Natural killer cell treated with Interleukin-12 subunit alpha and Interleukin-12 subunit beta and Interleukin-15 and Interleukin-18, amount 100 ng/mL, for 72 hours (primary cell): ENCODE data around the gene HOMER2. TPM values are rescaled to one million over a fixed set of nuclear protein-coding genes. Genes with fewer than 3 reads are reported as not detected.
A peak's percentile ranks its signal among the peaks of the same experiment; 100 is the strongest.

ENCODE experiments used
- ATAC-seq, 2 donors: fragments of 150-1000 bp; cut with Tn5 transposase in 1 of 2; sonication (Bioruptor Pico), chemical (Tn5 transposase) in 1 of 2; 2 replicates each; pipeline ENCODE4 v1.10.0; 2021
- DNase-seq: peaks from one replicate; pipeline ENCODE4 v3.0.0; 2022; ENCODE audit warnings: low spot score
- H3K27ac Mint-ChIP-seq, 2 donors: 1 replicate in 1 of 2; 2 replicates in 1 of 2; pipeline ENCODE4 v1.8.0; 2022; ENCODE audit warnings: mixed read lengths in 2 of 2, mild to moderate bottlenecking in 1 of 2, moderate library complexity in 1 of 2
- H3K27me3 Mint-ChIP-seq, 2 donors: 1 replicate in 1 of 2; 2 replicates in 1 of 2; pipeline ENCODE4 v1.8.0; 2022; ENCODE audit warnings: mixed read lengths in 2 of 2
- H3K36me3 Mint-ChIP-seq: one replicate; pipeline ENCODE4 v1.8.0; 2022; ENCODE audit warnings: mixed read lengths
- H3K4me1 Mint-ChIP-seq, 2 donors: 1 replicate in 1 of 2; 2 replicates in 1 of 2; pipeline ENCODE4 v1.8.0; 2022; ENCODE audit warnings: low read depth in 2 of 2, mixed read lengths in 2 of 2, mild to moderate bottlenecking in 1 of 2
- H3K4me3 Mint-ChIP-seq: one replicate; pipeline ENCODE4 v1.8.0; 2022; ENCODE audit warnings: mixed read lengths
- H3K9me3 Mint-ChIP-seq: 2 replicates; pipeline ENCODE4 v1.8.0; 2022; ENCODE audit warnings: mixed read lengths
- total RNA-seq, 2 donors: library from RNA; stranded (reverse); gene quantifications; one replicate each; pipeline ENCODE4 v1.2.3, GENCODE V29; 2022

The HOMER2 gene
- total RNA-seq, 2 donors from 2014 or later = 3.1 to 4.5 TPM

DNA sequence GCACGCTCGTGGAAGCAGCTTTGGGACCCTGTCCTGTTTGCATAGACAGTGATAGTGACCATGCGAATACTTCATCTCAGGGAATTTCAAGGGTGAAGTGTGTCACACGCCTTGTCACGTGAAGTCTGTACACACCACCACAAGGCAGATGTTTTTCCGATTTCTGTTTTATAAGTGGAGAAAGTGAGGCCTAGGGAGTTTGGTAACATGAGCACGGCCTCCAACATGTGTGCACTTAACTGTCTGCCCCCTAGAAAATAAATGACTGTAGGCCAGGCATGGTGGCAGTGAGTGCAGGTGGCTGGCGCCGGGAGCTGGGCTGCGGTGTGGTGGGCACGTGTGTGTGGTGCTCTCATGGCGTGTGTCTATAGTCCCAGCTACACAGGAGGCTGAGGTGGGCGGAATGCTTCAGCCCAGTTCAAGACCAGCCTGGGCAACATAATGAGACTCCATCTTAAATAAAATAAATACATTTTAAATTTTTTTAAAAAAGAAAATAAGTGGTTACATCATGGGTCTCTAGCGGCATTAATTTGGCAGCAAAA, 101.1 kb downstream of the HOMER2 start:
- ATAC-seq (no peak), DNase-seq (no peak)
- no peaks in the 10 kb centered on the region for H3K36me3 Mint-ChIP-seq
- no peaks in the 10 kb centered on the region for H3K27me3 Mint-ChIP-seq
- no peak overlapping the region for H3K4me3 Mint-ChIP-seq
- H3K9me3 Mint-ChIP-seq = no peaks in the 10 kb centered on the region
- no peak overlapping the region for H3K27ac Mint-ChIP-seq
- H3K4me1 Mint-ChIP-seq = peaks cover 9 to 10% of the 10 kb centered on the region in 2 donors

DNA sequence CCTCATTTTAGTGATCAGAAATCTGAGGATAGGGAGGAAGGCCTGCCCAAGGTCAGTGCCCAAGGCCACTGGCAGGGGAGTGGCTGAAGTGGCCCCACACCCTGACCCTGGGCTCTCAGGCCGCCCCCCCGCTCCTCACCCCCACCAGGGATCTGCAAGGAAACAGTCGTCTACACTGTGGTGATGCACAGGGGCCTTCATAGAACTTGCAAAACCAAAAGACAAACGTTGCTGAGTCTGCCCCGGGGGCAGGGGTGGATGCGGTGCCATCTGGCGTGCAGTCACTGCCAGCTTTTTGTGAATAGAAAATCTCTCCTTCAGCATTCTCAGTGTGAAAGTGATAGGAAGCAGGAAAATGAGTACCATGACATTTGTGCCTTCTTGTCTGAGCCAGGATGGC, 101.8 kb downstream of the HOMER2 start:
- Mint-ChIP-seq H3K27me3 (no peaks in the 10 kb centered on the region), H3K9me3 (no peaks in the 10 kb centered on the region), H3K4me3 (no peak overlapping the region), H3K27ac (no peak overlapping the region), H3K36me3 (no peaks in the 10 kb centered on the region), H3K4me1 (peaks cover 9 to 10% of the 10 kb centered on the region in 2 donors)
- no peak for DNase-seq
- no peak for ATAC-seq

DNA sequence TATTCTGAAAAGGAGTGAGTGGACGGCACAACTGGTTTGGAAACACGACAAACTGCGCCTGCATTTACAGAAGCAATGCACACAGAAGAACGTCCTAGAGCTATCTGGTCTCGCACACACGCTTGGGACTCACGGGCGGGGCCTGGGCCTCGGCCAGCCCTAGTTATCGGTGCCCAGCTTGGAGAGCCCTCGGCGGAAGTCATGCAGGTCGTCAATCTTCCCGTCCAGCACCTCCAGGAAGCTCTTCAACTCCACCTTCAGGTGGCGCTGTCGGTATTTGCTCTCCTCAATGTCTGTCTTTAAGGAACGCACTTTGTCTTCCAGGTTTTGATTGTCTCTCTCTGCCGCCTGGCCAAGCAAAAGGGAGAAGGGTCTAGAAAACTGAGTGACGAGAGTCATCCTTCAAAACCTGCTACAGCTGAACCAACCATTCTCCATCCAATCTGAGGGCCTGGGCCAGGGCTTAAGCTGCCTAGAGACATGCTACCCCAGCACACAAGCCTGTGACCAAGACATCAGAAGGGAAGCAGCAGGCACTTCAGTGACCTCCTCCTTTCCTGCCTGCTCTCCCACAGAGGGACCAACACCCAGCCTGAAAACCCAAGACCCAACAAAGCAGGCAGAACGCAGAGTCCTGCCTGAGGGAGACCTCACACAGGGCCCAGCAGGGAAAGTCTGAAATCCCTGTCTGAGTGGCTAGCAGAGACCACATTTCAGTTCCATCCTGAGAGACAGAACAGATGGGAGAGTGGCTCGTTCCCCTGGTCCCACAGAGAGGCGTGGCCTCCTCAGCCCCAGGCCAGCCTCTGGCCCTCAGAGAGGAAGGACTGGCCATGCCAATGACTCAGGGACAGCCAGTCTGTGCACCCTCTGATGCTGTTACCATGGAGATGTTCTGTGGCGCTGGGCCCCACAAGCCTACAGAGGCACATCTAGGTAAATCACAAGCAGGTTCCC, 102.7 kb downstream of the HOMER2 start:
- Mint-ChIP-seq H3K4me3 (no peak overlapping the region), H3K27me3 (no peaks in the 10 kb centered on the region), H3K9me3 (no peaks in the 10 kb centered on the region), H3K36me3 (no peaks in the 10 kb centered on the region), H3K27ac (peak overlapping the region in 1 of 2 donors; percentile 53), H3K4me1 (peaks cover 13 to 14% of the 10 kb centered on the region in 2 donors)
- DNase-seq (peak; percentile 69), ATAC-seq (peak; percentile 63 to 73)

DNA sequence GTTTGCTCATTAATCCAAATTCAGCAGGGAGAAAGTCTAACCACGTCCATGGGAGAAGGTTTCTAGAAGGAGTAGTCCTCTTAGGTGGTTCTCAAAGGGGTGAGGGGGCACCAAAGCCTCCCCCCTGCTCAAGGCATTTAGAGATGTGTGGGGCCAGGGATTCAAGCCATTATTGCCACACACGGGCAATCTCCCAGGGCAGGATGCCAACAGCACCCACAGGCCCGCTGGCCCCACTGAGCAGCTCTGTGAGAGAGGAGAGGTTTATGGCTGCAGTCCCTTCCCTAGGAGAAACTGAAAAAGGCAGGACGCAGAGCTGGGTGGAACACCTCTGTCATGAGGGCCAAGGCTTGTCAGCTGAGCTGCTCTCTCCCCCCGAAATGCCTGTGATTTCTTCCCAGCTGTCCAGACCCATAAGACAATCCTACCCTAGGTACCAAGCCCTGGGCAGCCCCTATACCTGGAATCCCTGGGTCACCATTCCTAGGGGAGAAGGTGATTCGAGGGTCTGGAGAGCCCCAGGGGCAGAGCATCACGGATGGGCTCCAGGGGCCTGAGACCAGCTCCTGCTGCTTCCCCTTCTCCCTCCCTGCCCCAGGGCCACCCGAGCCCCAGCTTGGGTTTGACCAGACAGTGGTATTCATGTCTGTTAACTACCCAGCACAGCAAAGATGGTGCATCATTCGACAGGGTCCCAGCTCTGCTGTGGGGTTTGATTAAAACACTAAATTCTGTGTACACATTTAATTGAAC, 104.1 kb downstream of the HOMER2 start:
- DNase-seq = no peak
- Mint-ChIP-seq H3K4me3 (no peak overlapping the region), H3K4me1 (peaks cover 15 to 17% of the 10 kb centered on the region in 2 donors), H3K9me3 (no peaks in the 10 kb centered on the region), H3K36me3 (no peaks in the 10 kb centered on the region), H3K27me3 (no peaks in the 10 kb centered on the region), H3K27ac (no peak overlapping the region)
- ATAC-seq = no peak

DNA sequence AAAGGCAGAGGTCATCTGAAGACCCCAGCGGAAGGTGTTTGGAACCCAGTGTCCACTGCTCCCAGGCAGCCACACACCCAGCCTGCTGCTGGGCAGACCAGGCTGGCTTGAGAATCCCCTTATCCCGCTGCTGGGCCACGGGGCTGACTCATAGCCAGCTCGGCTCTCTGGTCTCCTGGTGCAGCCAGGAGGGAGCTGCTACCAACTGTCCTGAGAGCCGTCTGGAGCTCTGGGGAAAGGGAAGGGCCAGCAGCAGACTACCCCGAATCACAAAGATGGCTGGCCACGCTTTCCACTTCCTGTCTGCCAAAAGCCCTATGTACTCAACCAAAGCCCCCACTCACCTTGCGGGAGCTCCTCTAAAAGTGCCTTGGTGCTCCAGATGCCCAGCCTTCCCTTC, 104.8 kb downstream of the HOMER2 start:
- H3K4me3 Mint-ChIP-seq = no peak overlapping the region
- ATAC-seq (no peak), DNase-seq (no peak)
- no peaks in the 10 kb centered on the region for H3K9me3 Mint-ChIP-seq
- peaks cover 15 to 17% of the 10 kb centered on the region in 2 donors for H3K4me1 Mint-ChIP-seq
- no peak overlapping the region for H3K27ac Mint-ChIP-seq
- no peaks in the 10 kb centered on the region for H3K36me3 Mint-ChIP-seq
- H3K27me3 Mint-ChIP-seq = no peaks in the 10 kb centered on the region

DNA sequence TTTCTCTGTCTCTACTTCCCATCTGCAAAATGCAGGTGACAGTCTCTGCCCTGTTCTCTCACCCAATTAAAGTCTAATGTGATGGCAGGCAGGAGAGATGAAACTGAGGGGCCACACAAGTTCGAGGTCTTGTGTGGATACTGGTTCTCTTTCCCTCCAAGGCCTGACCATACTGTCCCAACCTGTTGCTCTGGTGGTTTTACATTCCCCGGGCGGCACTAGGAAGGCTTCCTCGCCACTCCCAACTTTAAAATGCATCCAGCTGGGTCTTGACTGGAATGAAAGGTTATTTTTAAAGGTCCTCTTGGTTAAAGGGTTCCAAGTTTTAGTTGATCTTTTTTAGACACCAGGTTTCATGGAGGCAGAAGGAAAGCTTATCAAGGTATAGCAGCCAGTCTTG, 105.9 kb downstream of the HOMER2 start:
- no peaks in the 10 kb centered on the region for H3K27me3 Mint-ChIP-seq
- no peak overlapping the region for H3K27ac Mint-ChIP-seq
- H3K4me3 Mint-ChIP-seq = no peak overlapping the region
- no peak for DNase-seq
- no peaks in the 10 kb centered on the region for H3K9me3 Mint-ChIP-seq
- ATAC-seq = no peak
- H3K4me1 Mint-ChIP-seq = peaks cover 15 to 17% of the 10 kb centered on the region in 2 donors
- H3K36me3 Mint-ChIP-seq = no peaks in the 10 kb centered on the region

DNA sequence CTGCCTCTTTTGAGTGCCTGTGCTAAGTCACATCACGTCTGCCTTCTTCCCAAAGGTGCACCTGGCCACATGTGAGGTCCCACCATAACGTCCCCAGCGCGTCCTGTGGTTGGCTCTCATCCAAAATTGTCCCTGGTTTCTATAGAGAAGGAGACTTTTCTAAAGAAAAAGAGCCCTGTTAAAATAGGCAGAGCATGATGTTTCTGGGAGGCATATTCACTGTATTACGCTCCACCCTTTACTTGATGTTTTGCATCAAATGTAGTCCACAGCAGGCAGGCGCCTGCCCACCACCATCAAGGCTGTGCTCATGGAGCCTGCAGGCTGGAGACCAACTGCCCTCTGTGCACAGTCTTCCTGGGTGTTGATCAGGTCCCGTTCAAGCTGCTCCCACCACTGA, 106.8 kb downstream of the HOMER2 start:
- Mint-ChIP-seq H3K36me3 (no peaks in the 10 kb centered on the region), H3K27me3 (no peaks in the 10 kb centered on the region), H3K4me3 (no peak overlapping the region), H3K9me3 (no peaks in the 10 kb centered on the region), H3K27ac (no peak overlapping the region), H3K4me1 (peaks cover 15 to 17% of the 10 kb centered on the region in 2 donors)
- no peak for DNase-seq
- ATAC-seq = no peak

DNA sequence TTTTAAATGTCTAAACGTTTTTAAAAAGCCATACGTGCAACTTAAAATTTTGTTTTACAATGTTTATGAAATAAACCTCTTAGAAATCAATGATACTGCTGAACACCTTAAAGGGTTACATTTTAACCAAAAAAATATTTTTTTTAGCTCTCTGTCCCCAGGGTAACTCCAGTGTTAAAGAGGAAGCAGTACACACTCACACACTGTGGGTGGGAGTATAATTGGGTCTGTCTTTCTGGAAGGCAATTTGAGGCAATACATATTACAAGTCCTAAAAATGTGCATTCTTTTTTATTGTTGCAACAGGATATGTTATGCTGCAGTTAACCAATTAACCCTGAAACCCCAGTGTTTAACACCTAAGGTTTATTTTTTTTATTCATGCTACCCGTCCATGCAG, 109.0 kb downstream of the HOMER2 start:
- Mint-ChIP-seq H3K4me1 (peaks cover 5 to 8% of the 10 kb centered on the region in 2 donors), H3K36me3 (no peaks in the 10 kb centered on the region), H3K4me3 (no peak overlapping the region), H3K27me3 (no peaks in the 10 kb centered on the region), H3K9me3 (no peaks in the 10 kb centered on the region), H3K27ac (no peak overlapping the region)
- ATAC-seq (no peak), DNase-seq (no peak)

DNA sequence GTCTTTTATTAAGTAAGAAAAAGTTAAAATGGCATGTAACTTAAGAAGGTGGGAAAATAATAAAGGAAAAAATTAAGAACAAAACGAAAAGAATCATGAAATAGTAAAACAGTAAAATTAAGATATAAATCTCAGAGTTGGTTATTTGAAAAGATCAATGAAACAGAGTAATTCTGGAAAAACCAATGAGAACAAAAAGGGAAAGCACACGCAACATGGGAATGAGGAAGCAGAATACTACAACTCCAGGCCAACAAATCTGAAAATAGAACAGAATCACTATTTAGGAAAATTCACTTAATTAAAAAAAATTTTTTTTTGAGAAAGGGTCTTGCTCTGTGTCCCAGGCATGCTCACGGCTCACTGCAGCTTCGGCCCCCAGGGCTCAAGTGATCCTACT, 112.4 kb downstream of the HOMER2 start:
- ATAC-seq (no peak), DNase-seq (no peak)
- Mint-ChIP-seq H3K36me3 (peaks cover 15% of the 10 kb centered on the region), H3K9me3 (no peaks in the 10 kb centered on the region), H3K4me3 (no peak overlapping the region), H3K27ac (no peak overlapping the region), H3K4me1 (peaks cover 6 to 16% of the 10 kb centered on the region in 2 donors), H3K27me3 (no peaks in the 10 kb centered on the region)

DNA sequence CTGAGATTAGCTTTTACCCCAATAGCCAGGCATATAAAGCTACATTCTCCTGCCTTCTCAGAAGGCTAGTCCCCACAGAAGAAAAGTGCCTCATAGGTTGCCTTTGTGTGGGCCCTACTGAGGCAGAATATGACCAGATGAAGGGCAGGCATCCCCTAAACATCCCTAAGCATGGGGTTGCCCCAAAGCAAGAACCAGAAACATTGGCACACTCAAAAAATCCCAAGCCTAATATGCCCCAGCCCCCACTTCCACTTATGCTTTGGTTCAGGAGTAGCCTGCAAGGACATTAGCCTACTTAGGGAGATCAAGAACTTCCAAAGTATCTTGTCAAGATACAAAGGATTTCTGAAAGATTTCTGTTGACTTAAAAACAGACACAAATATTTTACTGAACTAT, 113.4 kb downstream of the HOMER2 start:
- peaks cover 0 to 11% of the 10 kb centered on the region in 2 donors for H3K4me1 Mint-ChIP-seq
- no peaks in the 10 kb centered on the region for H3K27me3 Mint-ChIP-seq
- H3K27ac Mint-ChIP-seq = no peak overlapping the region
- ATAC-seq = no peak
- no peak overlapping the region for H3K4me3 Mint-ChIP-seq
- H3K36me3 Mint-ChIP-seq = peaks cover 15% of the 10 kb centered on the region
- H3K9me3 Mint-ChIP-seq = no peaks in the 10 kb centered on the region
- DNase-seq = no peak

DNA sequence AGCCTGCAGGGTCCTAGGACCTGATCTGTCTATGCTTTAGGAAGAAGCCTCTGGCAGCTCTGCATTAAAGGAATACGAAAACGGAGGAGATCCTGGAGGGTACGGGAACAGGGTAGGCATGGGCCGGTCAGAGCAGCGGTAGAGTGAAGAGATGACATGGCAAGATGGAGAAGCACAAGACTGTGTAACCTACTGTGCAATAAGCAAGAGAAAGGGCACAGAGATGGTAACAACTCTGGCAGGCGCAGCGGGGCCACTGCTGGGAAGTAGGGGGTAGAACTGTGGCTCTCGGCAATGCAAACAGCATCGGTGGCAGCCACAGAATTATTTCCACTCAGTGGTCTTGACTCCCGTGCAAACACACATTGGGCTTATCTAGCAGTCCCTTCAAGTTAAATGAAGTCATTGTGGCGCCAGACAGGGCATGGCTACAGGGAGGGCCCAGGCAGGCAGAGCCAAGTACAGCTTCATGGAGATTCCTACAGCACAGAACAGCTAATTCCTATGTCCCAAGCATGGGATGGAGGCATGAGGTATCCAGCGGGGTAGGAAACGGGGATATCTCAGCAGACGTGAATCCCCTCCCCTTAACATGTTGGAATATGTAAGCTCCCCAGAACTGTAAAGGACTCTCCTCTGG, 114.3 kb downstream of the HOMER2 start:
- ATAC-seq = no peak
- DNase-seq = no peak
- H3K4me3 Mint-ChIP-seq = no peak overlapping the region
- no peaks in the 10 kb centered on the region for H3K9me3 Mint-ChIP-seq
- no peaks in the 10 kb centered on the region for H3K27me3 Mint-ChIP-seq
- peaks cover 18% of the 10 kb centered on the region for H3K36me3 Mint-ChIP-seq
- no peak overlapping the region for H3K27ac Mint-ChIP-seq
- peaks cover 2 to 12% of the 10 kb centered on the region in 2 donors for H3K4me1 Mint-ChIP-seq

DNA sequence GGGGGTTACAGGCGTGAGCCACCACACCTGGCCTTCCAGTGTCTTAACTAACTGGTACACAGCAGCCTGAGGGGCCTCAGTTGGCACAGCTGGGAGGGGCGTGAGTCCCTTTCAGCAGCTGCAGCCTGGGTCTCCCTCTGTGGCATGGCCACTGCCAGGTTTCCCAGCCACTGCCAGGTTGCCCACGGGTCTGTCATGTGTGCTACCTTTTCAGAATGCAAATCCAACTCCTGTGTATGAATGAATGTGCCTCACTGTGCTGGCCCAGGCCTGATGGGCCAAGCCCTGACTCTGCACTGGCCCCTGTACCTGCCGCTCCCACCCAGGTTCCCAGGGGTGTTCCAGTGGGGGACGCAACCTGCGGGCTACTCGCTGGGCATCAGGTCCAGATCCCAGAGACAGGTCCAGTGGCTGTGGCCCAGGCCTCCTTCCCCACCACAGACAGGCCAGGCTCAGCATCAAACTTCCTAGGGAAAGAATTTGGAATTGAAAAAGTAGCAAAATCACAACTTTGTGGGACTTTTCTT, 117.1 kb downstream of the HOMER2 start:
- DNase-seq (no peak), ATAC-seq (peak in 1 of 2 donors; percentile 46)
- H3K27me3 Mint-ChIP-seq = no peaks in the 10 kb centered on the region
- H3K4me3 Mint-ChIP-seq = no peak overlapping the region
- H3K36me3 Mint-ChIP-seq = peaks cover 39% of the 10 kb centered on the region
- H3K4me1 Mint-ChIP-seq = peaks cover 27 to 31% of the 10 kb centered on the region in 2 donors
- H3K9me3 Mint-ChIP-seq = no peaks in the 10 kb centered on the region
- no peak overlapping the region for H3K27ac Mint-ChIP-seq

DNA sequence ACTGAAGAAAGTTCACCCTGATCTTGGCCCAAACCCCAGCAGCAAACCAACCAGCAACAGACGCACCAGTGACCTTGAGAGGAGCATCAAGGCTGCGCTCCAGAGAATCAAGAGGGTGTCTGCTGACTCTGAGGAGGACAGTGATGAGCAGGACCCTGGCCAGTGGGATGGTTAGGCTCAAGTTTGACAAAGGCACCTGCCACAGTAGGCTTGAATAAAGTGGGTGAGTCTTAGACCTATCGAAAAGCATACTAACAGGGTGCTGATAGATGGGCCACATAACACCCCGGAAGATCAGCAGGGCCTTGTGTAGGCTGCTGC, 119.2 kb downstream of the HOMER2 start:
- Mint-ChIP-seq H3K36me3 (peaks cover 51% of the 10 kb centered on the region), H3K27ac (peak overlapping the region; percentile 80 to 91), H3K27me3 (no peaks in the 10 kb centered on the region), H3K9me3 (no peaks in the 10 kb centered on the region), H3K4me3 (peak overlapping the region; percentile 84), H3K4me1 (peaks cover 39 to 40% of the 10 kb centered on the region in 2 donors)
- ATAC-seq (no peak), DNase-seq (no peak)
